Panc1 (cell line): Measurements from ENCODE around the gene GNAS. TPM values are rescaled to one million over a fixed set of nuclear protein-coding genes. Genes with fewer than 3 reads are reported as not detected.

Experiments
- ATAC-seq: fragments of 200-7000 bp; cut with Tn5 transposase; 2 replicates; pipeline ENCODE4 v1.9.1; 2020; ENCODE audit warnings: mild to moderate bottlenecking, moderate library complexity
- BruUV-seq: library from RNA; stranded (reverse); fragments of 400-500 nt; replicated peaks from 2 replicates; lab custom pipeline; 2021; lab: Mats Ljungman, UMichigan
- CTCF ChIA-PET: fragments of 300-600 bp; sonication (Branson Sonifier 250); formaldehyde crosslinking; loops from one replicate; lab custom pipeline; 2022; ENCODE audit warnings: antibody characterized with exemption; lab: Charles Lee
- POLR2A ChIA-PET: fragments of 300-600 bp; sonication (Branson Sonifier 250); formaldehyde crosslinking; loops from one replicate; lab custom pipeline; 2022; ENCODE audit warnings: antibody characterized with exemption; lab: Charles Lee
- DNase-seq: peaks from one replicate; pipeline ENCODE4 v3.0.0-alpha.2; 2010; ENCODE audit warnings: low read depth, low spot score
- H3K27ac ChIP-seq: 2 replicates; pipeline ENCODE4 v1.5.1; 2011; ENCODE audit warnings: mild to moderate bottlenecking, low read length, inconsistent platforms
- H3K27me3 ChIP-seq: fragments of 200-500 bp; sonication (Bioruptor generic); 2 replicates; pipeline ENCODE4 v1.6.0; 2014; ENCODE audit warnings: low read length, inconsistent platforms; ENCODE audit not compliant: control insufficient read depth, insufficient read depth
- H3K36me3 ChIP-seq: fragments of 200-500 bp; sonication (Bioruptor generic); 2 replicates; pipeline ENCODE4 v1.5.1; 2014; ENCODE audit warnings: inconsistent platforms, mild to moderate bottlenecking, low read length, moderate library complexity; ENCODE audit not compliant: control insufficient read depth, insufficient read depth
- H3K4me1 ChIP-seq: 2 replicates; pipeline ENCODE4 v1.5.1; 2011; ENCODE audit warnings: inconsistent platforms, mild to moderate bottlenecking, low read length, moderate library complexity; ENCODE audit not compliant: control insufficient read depth, insufficient read depth
- H3K4me3 ChIP-seq, 2 experiments: 2 replicates each; pipeline ENCODE4 v1.5.1; 2011 to 2012; ENCODE audit warnings: low read depth in 2 of 2, low read length in 2 of 2, mild to moderate bottlenecking in 2 of 2, inconsistent platforms in 1 of 2, moderate library complexity in 1 of 2
- H3K9me3 ChIP-seq: fragments of 200-500 bp; sonication (Bioruptor generic); 2 replicates; pipeline ENCODE4 v1.5.1; 2014; ENCODE audit warnings: low read depth, mild to moderate bottlenecking, inconsistent platforms, low read length, moderate library complexity; ENCODE audit not compliant: control insufficient read depth, insufficient read depth
- CTCF ChIP-seq: fragments of 450-650 bp; IDR thresholded peaks from 2 replicates; pipeline ENCODE4 v1.5.1; 2017; ENCODE audit warnings: mild to moderate bottlenecking
- POLR2AphosphoS5 ChIP-seq: IDR thresholded peaks from 2 replicates; pipeline ENCODE4 v1.6.1; 2012; ENCODE audit warnings: mild to moderate bottlenecking, low read depth, low read length, moderate library complexity
- REST ChIP-seq, 2 experiments: IDR thresholded peaks; 2 replicates each; pipeline ENCODE4 v1.6.1; 2011 to 2012; ENCODE audit warnings: low read depth in 2 of 2, control low read depth in 1 of 2, low read length in 1 of 2, mild to moderate bottlenecking in 1 of 2, moderate library complexity in 1 of 2; ENCODE audit not compliant: insufficient read depth in 1 of 2
- SIN3A ChIP-seq: IDR thresholded peaks from 2 replicates; pipeline ENCODE4 v1.6.1; 2012; ENCODE audit warnings: low read depth, mild to moderate bottlenecking, low read length, moderate library complexity, borderline replicate concordance; ENCODE audit not compliant: insufficient read depth
- TCF7L2 ChIP-seq: IDR thresholded peaks from 2 replicates; pipeline ENCODE4 v1.6.1; 2011; ENCODE audit warnings: mild to moderate bottlenecking, low read depth, low read length, inconsistent platforms
- in situ Hi-C: cut with HindIII; loops from 2 replicates; pipeline ENCODE4 v1.10.0; 2016; ENCODE audit warnings: low sequenced_read_pairs, low pct_unique_long_range_greater_than_20kb
- intact Hi-C: fragments of 100-400 bp; cut with micrococcal nuclease; formaldehyde crosslinking; loops from one replicate; pipeline ENCODE4 v1.10.0; 2022; ENCODE audit not compliant: unreplicated experiment
- total RNA-seq: library from RNA; stranded (reverse); gene quantifications from one replicate; pipeline ENCODE4 v1.2.1, GENCODE V29; 2021; ENCODE audit not compliant: unreplicated experiment

GNAS gene
- total RNA-seq, 1 experiment from 2014 or later: 756 TPM

DNA sequence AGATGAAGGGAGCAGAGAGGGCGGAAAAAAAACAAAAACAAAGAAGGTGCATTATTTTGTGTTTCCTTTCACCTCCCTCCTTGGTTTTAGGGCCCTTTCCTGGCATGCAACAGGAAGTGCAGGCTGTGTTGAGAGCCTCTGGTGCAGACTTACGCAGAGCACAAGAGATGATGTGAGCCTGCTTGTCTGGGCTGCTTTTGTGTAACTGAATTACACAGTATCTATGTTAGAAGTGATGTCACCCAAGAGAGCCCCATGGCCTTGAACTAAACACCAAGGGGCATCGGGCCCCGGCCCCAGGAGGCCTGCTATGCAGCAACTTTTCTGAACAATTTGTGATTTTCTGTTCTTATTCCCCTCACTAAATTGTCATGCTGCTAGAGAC is 25.5 kb downstream of the GNAS start:
- no peak for DNase-seq
- H3K9me3 ChIP-seq: no peaks in the 10 kb centered on the region
- ATAC-seq: no peak
- H3K27ac ChIP-seq: no peak overlapping the region
- CTCF ChIA-PET: no interaction called here
- POLR2A ChIA-PET: no interaction called here
- in situ Hi-C loops: no loop called here
- TF ChIP-seq TCF7L2 (no peak), REST (IDR thresholded peaks at IDR 0.05; ENCODE audit: insufficient read depth in 1 of 2, low read depth in 2 of 2, low read length in 1 of 2) (no peak), CTCF (no peak), SIN3A (no peak), POLR2AphosphoS5 (no peak)
- no peaks in the 10 kb centered on the region for H3K4me1 ChIP-seq
- no peaks in the 10 kb centered on the region; the same call in 1 of the 2 replicates for H3K36me3 ChIP-seq
- intact Hi-C loops: no loop called here
- H3K4me3 ChIP-seq: no peak overlapping the region
- H3K27me3 ChIP-seq: no peaks in the 10 kb centered on the region; the same call in 1 of the 2 replicates
- no TSS peak for BruUV-seq

DNA sequence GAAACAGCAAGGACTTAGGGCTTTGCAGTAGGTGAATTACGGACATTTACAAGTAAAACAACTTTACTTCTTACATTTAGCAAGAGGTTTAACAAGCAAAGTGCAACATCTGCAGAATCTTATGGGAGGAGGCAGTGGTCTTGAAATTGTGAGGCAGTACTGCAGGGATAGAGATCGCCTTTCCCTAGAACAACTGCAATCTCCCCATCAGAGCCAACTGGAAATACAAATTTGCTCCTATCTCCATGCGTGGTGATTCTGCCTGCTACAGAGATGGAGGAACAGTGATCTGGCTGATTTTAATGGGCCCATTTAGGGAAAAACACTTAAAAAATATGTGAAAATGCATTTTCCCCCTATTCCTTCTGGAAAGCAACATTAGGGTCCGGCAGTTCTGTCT is 25.9 kb downstream of the GNAS start:
- Histone ChIP-seq H3K9me3 (no peaks in the 10 kb centered on the region), H3K4me3 (no peak overlapping the region), H3K36me3 (no peaks in the 10 kb centered on the region; the same call in 1 of the 2 replicates), H3K4me1 (no peaks in the 10 kb centered on the region), H3K27ac (no peak overlapping the region), H3K27me3 (no peaks in the 10 kb centered on the region; the same call in 1 of the 2 replicates)
- TF ChIP-seq REST (IDR thresholded peaks at IDR 0.05; ENCODE audit: insufficient read depth in 1 of 2, low read depth in 2 of 2, low read length in 1 of 2) (no peak), POLR2AphosphoS5 (no peak), SIN3A (no peak), TCF7L2 (no peak), CTCF (no peak)
- ATAC-seq (no peak), DNase-seq (no peak)
- POLR2A ChIA-PET: no interaction called here
- intact Hi-C loops: no loop called here
- BruUV-seq: no TSS peak
- CTCF ChIA-PET: no interaction called here
- in situ Hi-C loops: no loop called here
